Measurements from ENCODE around the gene CSTB. TPM values are rescaled to one million over a fixed set of nuclear protein-coding genes. Genes with fewer than 3 reads are reported as not detected.

CSTB gene
- total and polyA plus RNA-seq, 12 donors, result 9.5 to 143 (median 60.6) TPM

DNA sequence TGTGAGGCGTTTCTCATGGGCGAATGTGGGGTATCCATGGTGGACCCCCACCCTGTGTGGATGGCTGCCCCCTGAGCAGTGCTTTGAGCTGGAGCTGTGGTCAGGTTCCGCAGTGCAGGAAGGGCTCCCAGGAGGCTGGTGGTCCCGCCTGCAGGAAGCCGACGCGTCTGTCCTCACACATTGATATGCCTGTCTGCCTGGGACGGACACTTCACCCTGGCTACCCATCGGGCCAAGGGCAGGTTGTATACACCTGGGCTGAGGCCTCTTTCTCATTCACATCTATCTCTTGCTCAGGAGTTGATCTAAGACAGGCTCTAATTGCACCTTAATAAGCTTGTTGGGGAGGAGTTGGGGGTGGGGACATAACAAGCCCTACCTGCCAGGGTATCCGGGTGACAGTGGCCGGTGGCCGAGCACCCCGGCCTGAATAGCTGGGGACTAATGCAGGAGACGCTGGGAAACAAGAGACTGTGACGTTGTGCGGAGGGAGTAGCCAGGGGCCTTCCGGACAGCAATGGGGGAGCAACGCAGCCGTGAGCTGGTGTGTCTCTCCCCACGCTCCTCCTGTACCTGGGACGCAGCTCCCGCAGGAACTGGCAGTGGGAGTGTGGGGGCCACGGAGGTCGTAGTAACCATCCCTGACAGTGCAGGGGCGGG, 35.5 kb downstream of the CSTB start:
- DNase-seq, result peak in 5 of 7 donors; percentile 44 to 92 (median 80)
- peaks cover 0 to 20% of the 10 kb centered on the region in 2 donors for H3K36me3 ChIP-seq (replicated peaks in 1 of 2)
- H3K27ac ChIP-seq, result peak overlapping the region in 4 of 5 donors; percentile 25 to 70 (median 60)
- 34 to 56% (median 43%) methylated on average over 5 to 24 of the region's 25 CpGs for WGBS, 4 donors
- H3K4me3 ChIP-seq, result no peak overlapping the region
- intact Hi-C loops (cut with DNase I), result no loop called here
- peaks cover 0 to 6% of the 10 kb centered on the region in 2 donors for H3K4me1 ChIP-seq (replicated peaks in 1 of 2)
- no peaks in the 10 kb centered on the region for H3K27me3 ChIP-seq
- TF ChIP-seq CTCF (IDR thresholded peaks at IDR 0.05), result no peak
- peak in 1 of 2 donors; percentile 52 for TF ChIP-seq POLR2A (IDR thresholded peaks at IDR 0.05)
- no peaks in the 10 kb centered on the region for H3K9me3 ChIP-seq (replicated peaks in 1 of 3)

- H3K36me3 ChIP-seq (replicated peaks in 1 of 2), result peaks cover 0 to 20% of the 10 kb centered on the region in 2 donors
- H3K27ac ChIP-seq, result peak overlapping the region in 3 of 5 donors; percentile 51 to 70 (median 68)
- DNase-seq, result peak in 1 of 7 donors; percentile 16
- TF ChIP-seq CTCF (IDR thresholded peaks at IDR 0.05) (no peak), POLR2A (IDR thresholded peaks at IDR 0.05) (no peak)
- H3K27me3 ChIP-seq, result no peaks in the 10 kb centered on the region
- WGBS, 4 donors, result 73 to 91% (median 86%) methylated on average over 8 to 25 of the region's 25 CpGs
- intact Hi-C loops (cut with DNase I), result no loop called here
- H3K4me1 ChIP-seq (replicated peaks in 1 of 2), result peaks cover 0 to 6% of the 10 kb centered on the region in 2 donors
- no peak overlapping the region for H3K4me3 ChIP-seq
- no peaks in the 10 kb centered on the region for H3K9me3 ChIP-seq (replicated peaks in 1 of 3)
Measured at GRCh38 chr21:43739621-43740435, 36.3 kb downstream of the CSTB start.

DNA sequence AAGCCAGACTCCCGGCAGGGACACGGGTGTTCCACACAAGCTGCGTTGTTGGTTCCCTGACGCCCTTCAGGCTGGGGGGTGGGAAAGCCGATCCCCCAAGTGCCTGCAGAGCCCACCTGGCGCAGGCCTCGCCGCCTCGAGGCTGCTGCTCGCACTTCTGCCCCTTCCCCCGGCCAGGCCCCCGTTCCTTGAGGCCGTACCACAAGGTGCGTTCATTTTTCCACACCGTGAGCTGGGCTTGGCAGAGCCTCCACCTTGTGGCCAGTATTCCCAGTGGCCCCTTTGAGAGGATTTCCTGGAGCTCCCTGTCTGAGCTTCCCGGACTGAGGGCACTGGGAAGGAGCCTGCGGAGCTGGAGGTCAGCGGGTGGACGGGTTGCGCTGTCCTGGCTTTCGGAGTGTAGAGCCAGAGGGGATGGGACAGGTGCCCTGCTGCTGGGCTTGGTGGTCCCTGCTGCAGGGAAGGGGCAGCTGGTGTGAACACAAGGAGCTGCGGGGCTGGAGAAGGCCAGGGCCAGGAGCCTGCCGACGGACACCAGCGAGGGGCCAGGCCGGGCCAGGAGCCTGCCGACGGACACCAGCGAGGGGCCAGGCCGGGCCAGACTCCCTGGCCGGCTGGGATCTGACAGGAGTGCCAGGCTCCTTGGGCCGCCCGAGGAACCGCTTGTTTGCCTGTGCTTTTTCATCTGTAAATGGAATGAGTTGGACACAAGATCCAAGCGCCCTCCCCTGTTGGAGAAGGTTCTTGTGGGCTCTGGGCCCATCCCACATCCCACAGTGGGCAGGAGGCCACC, 38.8 kb downstream of the CSTB start:
- Histone ChIP-seq H3K27ac (peak overlapping the region in 3 of 5 donors; percentile 49 to 56 (median 51)), H3K27me3 (no peaks in the 10 kb centered on the region), H3K4me3 (no peak overlapping the region), H3K4me1 (replicated peaks in 1 of 2) (peaks cover under 1 to 12% of the 10 kb centered on the region in 2 donors), H3K9me3 (replicated peaks in 1 of 3) (no peaks in the 10 kb centered on the region), H3K36me3 (replicated peaks in 1 of 2) (peaks cover 0 to 12% of the 10 kb centered on the region in 2 donors)
- DNase-seq, result peak in 1 of 7 donors; percentile 9
- no peak for TF ChIP-seq CTCF (IDR thresholded peaks at IDR 0.05)
- TF ChIP-seq POLR2A (IDR thresholded peaks at IDR 0.05), result no peak
- intact Hi-C loops (cut with DNase I), result no loop called here
- WGBS, 4 donors, result 93 to 96% (median 94%) methylated on average over 24 to 35 of the region's 35 CpGs

Measured in adrenal gland (tissue), 12 donors.